GM21619 (cell line): ENCODE data around the gene PTPN22.
"Not testable (repeated sequence)": the region's sequence is repeated elsewhere in the genome, so short reads cannot be mapped to it uniquely, and the experiment has no call there.

Experiments
- ATAC-seq: cut with Tn5 transposase; IDR thresholded peaks from one replicate; pipeline ENCODE4 v1.9.1; 2021; ENCODE audit not compliant: unreplicated experiment

The PTPN22 gene

GRCh38 chr1:113854234-113854633, 17.3 kb downstream of the PTPN22 start:
- ATAC-seq, result no peak

- not testable (repeated sequence) for ATAC-seq
Measured at GRCh38 chr1:113852694-113853093, 18.8 kb downstream of the PTPN22 start.

- no peak for ATAC-seq
Measured at GRCh38 chr1:113850127-113850796, 21.2 kb downstream of the PTPN22 start.

GRCh38 chr1:113849072-113849471, 22.4 kb downstream of the PTPN22 start:
- no peak for ATAC-seq

GRCh38 chr1:113846391-113847035, 25.0 kb downstream of the PTPN22 start:
- ATAC-seq, result no peak

- ATAC-seq, result no peak
Measured at GRCh38 chr1:113836534-113836933, 35.0 kb downstream of the PTPN22 start.

GRCh38 chr1:113835686-113836290, 35.7 kb downstream of the PTPN22 start:
- ATAC-seq, result no peak

GRCh38 chr1:113834716-113835115, 36.8 kb downstream of the PTPN22 start:
- ATAC-seq, result no peak

GRCh38 chr1:113830039-113830438, 41.5 kb downstream of the PTPN22 start:
- no peak for ATAC-seq

- no peak for ATAC-seq
Measured at GRCh38 chr1:113821916-113822315, 49.6 kb downstream of the PTPN22 start.

GRCh38 chr1:113818578-113818977, 52.9 kb downstream of the PTPN22 start:
- no peak for ATAC-seq

GRCh38 chr1:113813218-113813617, 58.3 kb downstream of the PTPN22 start:
- ATAC-seq, result no peak

GRCh38 chr1:113812661-113813135, 58.8 kb downstream of the PTPN22 start:
- no peak for ATAC-seq

- peak; percentile 91 for ATAC-seq
Measured at GRCh38 chr1:113811888-113812660, 59.4 kb downstream of the PTPN22 start, which contains the start of gene RSBN1. Gene RSBN1 (minus strand): TSS chr1:113812476. CDS start chr1:113812412, 64 bp downstream.

- peak; percentile 9 for ATAC-seq
Measured at GRCh38 chr1:113811156-113811887, 60.2 kb downstream of the PTPN22 start.

- ATAC-seq, result no peak
Measured at GRCh38 chr1:113809670-113810602, 61.6 kb downstream of the PTPN22 start.

GRCh38 chr1:113808450-113809195, 62.9 kb downstream of the PTPN22 start:
- no peak for ATAC-seq

GRCh38 chr1:113805639-113806038, 65.9 kb downstream of the PTPN22 start:
- ATAC-seq, result no peak

GRCh38 chr1:113805256-113805531, 66.3 kb downstream of the PTPN22 start:
- no peak for ATAC-seq
